DMS114 treated with DMSO at 0.1 percent for 48 hours (cell line): ENCODE measurements around the gene FERMT3.
A peak's percentile ranks its signal among the peaks of the same experiment; 100 is the strongest.

ENCODE experiments used
- DNase-seq: peaks from one replicate; lab custom pipeline; 2025; ENCODE audit not compliant: unreplicated experiment; lab: John Stamatoyannopoulos, UW

FERMT3 gene

GRCh38 chr11:64219354-64219684 is 12.8 kb downstream of the FERMT3 start:
- DNase-seq, result no peak

GRCh38 chr11:64219755-64220154 is 13.2 kb downstream of the FERMT3 start:
- no peak for DNase-seq

- DNase-seq, result no peak
Observed at GRCh38 chr11:64220271-64220670, 13.8 kb downstream of the FERMT3 start.

DNA sequence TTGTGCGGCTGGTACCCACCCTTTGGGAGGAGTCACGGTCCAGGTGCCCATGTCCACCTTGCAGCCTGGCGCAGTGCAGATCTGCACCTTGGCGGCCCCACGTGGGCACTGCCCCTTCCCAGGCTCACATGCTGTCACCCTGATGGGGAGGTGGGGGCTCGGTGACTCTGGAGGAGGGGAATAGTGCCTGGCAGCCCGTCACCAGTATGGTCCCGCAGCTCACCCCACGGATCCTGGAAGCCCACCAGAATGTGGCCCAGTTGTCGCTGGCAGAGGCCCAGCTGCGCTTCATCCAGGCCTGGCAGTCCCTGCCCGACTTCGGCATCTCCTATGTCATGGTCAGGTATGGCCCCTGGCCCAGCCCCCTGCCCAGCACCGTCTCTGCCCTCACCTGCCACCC is 14.3 kb downstream of the FERMT3 start:
- DNase-seq, result no peak

GRCh38 chr11:64222651-64223000 is 16.1 kb downstream of the FERMT3 start:
- no peak for DNase-seq

DNA sequence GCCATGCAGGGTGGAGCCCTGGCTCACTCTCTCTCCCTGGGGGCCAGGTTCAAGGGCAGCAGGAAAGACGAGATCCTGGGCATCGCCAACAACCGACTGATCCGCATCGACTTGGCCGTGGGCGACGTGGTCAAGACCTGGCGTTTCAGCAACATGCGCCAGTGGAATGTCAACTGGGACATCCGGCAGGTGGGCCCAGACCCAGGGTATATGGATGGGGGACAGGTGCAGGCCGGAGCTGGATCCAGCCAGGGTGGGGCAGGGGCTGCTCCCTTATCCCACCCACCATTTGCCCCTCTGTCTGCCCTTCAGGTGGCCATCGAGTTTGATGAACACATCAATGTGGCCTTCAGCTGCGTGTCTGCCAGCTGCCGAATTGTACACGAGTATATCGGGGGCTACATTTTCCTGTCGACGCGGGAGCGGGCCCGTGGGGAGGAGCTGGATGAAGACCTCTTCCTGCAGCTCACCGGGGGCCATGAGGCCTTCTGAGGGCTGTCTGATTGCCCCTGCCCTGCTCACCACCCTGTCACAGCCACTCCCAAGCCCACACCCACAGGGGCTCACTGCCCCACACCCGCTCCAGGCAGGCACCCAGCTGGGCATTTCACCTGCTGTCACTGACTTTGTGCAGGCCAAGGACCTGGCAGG is 16.6 kb downstream of the FERMT3 start:
- no peak for DNase-seq

- no peak for DNase-seq
Observed at GRCh38 chr11:64224151-64224890, 17.8 kb downstream of the FERMT3 start.

GRCh38 chr11:64224891-64225607 is 18.5 kb downstream of the FERMT3 start:
- DNase-seq, result no peak

DNA sequence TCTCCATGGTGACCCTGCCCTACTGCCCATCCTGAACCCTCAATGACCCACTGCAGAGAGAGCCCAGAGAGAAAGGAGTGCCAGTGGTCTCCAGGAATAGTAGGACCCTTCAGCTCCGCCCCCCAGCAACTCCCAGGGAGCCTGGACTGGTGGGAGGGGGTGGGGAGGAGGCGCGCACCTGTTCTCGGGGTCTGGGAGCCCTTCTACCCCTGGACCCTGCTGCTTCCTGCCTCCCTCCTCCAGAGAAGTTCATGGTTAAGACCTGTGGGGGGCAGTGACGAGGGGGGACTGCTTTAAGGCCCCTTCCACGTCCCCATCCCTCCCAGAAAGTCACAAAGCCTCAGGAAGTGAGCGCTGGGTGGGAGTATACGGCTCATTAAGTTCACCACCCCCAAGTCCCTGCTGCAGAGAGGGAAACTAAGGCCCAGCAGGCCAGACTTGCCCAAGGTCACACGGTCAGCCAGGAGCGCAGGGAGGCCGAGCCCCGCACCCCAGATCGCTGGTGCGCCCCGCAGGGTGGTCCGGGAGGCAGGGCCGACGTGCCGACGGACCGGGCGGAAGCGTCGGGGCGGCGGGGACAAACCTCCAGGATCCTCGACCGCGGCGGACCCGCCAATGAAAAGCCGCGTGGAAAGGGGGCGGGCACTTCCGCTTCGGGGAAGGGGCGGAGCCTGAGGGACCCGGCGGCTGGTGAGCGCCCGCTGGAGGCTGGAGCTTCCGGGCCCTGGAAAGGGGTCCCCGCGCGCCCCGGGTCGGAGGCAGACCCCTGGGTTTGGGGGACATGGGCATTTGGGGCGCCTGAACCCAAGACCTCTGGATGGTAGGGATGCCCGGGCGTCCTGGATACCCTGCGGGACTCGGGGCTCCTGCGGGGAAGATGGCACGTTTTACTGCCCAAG is 19.3 kb downstream of the FERMT3 start, which contains the start of the genes NUDT22 and TRPT1:
NUDT22 (plus strand) TSS at position 667 of the 899 bp plus-strand sequence. CDS start 379 bp downstream, outside the sequence.
TRPT1 (minus strand) TSS at position 579 of the 899 bp plus-strand sequence; CDS start at position 253, 326 bp downstream.
- peak; percentile 63 for DNase-seq

- no peak for DNase-seq
Observed at GRCh38 chr11:64226507-64227051, 20.1 kb downstream of the FERMT3 start.

DNA sequence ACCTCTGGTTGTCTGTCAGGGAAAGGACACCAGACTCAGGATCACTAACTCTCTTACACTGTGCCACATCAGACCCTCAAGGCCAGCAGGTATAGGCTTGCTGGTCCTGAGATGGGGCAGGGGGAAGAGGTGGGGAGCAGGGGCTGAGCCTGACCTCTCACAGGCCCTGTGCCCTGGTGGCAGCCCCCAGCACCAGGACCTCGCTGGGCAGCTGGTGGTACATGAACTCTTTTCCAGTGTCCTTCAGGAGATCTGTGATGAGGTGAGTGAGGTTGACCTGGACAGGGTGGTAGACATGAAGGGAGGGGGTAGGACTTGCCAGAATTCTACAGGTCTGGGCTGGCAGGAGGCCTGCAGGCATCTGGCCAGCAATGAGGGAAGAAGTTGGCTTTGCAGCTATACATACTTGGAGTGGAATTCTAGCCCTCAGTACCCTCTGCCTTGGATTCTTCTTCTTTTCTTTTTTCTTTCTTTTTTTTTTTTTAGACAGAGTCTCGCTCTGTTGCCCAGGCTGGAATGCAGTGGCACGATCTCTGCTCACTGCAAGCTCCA is 21.0 kb downstream of the FERMT3 start:
- no peak for DNase-seq

DNA sequence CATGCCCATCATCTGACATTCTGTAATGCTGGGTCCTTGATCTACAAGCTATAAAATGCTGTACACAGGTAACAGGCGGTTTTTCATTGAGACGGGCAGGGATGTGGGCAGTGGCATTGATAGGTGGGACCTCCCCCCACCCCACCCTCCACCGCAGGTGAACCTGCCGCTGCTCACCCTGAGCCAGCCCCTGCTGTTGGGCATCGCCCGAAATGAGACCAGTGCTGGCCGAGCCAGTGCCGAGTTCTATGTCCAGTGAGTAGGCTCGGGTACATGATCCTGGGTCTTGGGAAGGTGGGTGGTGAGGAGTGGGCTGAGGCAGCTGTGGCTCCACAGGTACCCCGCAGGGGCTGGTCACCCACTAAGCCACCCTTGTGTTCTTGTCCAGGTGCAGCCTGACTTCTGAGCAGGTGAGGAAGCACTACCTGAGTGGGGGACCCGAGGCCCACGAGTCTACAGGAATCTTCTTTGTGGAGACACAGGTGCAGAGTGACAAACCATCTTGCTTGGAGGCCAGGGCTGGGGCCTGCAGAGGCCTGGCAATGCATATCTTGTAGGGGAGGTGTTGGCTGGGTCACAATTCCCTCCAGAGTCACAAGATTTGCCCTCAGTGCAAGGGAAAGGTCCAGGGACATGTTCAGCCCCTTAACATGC is 22.7 kb downstream of the FERMT3 start:
- no peak for DNase-seq

DNA sequence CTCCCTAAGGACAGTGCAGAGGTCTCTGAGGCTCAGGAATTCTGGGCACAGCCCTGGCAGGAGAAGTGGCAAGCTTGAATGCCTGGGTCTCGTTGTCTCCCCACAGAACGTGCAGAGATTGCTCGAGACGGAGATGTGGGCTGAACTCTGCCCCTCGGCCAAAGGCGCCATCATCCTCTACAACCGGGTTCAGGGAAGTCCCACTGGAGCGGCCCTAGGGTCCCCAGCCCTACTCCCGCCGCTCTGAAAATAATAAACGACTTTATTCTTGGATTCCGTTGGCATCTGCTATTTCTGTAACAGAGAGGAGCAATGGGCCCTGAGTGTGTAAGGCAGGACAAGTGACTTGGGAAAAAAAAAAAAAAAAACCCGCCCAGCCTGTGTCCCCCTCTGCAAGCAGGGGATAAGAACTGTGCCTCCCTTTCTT is 23.2 kb downstream of the FERMT3 start:
- DNase-seq, result no peak

- DNase-seq, result peak; percentile 87
Observed at GRCh38 chr11:64230171-64230984, 23.9 kb downstream of the FERMT3 start, which contains the start of gene DNAJC4. Gene DNAJC4, plus strand, starts transcription at chr11:64230548. Its CDS starts 307 bp downstream, at chr11:64230855.

- DNase-seq, result no peak
Observed at GRCh38 chr11:64230985-64231365, 24.5 kb downstream of the FERMT3 start.

DNA sequence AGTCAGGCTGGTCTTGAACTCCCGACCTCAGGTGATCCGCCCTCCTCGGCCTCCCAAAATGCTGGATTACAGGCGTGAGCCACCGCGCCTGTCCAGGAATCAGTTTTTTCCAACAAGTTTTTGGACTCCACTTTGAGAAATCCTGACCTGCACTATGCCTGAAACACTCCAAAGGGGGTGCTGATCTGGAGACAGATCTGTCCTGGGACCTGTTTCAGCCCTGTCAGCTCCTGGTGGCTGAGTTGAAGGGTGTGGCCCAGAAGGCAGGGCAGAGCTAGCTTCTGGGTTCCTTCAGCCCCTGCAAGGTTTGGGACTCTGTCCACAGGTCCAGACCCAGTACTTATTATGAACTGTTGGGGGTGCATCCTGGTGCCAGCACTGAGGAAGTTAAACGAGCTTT is 25.0 kb downstream of the FERMT3 start:
- no peak for DNase-seq

- no peak for DNase-seq
Observed at GRCh38 chr11:64232182-64232966, 25.9 kb downstream of the FERMT3 start.

GRCh38 chr11:64232967-64233315 is 26.4 kb downstream of the FERMT3 start:
- no peak for DNase-seq
